Measurements from ENCODE around the gene NACC2. TPM values are rescaled to one million over a fixed set of nuclear protein-coding genes. Genes with fewer than 3 reads are reported as not detected.
A peak's percentile ranks its signal among the peaks of the same experiment; 100 is the strongest.

The NACC2 gene
- total and polyA plus RNA-seq, 9 of the 15 experiments (the other 6 are each of a cell fraction or from before 2014, with no cell fraction given), result 0.70 to 25.1 (median 5.6) TPM

DNA sequence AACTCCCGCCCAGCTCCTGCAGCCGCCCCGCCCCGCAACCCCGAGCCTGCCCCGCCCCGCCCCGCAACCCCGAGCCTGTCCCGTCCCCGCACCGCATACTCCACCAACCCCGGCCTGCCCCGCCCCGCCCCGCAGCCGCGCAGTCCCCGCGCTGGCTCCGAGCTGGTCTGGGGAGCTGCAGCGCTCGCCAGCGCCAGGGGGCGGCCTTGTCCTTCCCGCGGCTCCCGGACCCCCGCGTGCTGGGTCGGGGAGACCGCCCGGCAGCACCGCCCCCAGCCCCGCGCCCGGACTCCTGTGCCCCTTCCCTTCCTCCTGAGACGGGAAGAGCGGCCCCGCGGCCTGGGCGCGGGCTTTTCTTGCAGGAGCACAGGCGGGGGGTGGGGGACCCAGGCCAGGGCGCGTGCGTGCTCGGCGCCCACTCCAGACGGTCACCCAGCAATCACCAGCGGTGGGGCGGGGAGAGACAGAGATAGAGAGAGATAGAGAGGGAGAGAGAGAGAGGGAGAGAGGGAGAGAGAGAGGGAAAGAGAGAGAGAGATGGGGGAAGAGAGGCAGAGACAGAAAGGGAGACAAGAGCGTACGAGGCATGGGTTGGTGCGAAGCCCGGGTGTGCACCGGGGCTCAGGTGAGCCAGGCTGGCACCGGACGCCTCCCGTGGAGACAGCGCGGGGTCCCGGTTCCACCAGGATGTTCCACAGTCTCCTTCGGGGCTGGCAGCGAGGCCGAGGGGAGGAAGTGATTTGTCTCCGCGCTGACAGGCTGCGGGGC, 38.3 kb upstream of the NACC2 start:
- H3K36me3 ChIP-seq (ENCODE audit: control insufficient read depth, insufficient read depth, low read length), result no peaks in the 10 kb centered on the region
- H3K4me3 ChIP-seq, result peak overlapping the region; percentile 46
- in situ Hi-C loops (cut with MboI) (no loop called here), intact Hi-C loops (cut with micrococcal nuclease) (no loop called here)
- H3K4me2 ChIP-seq (ENCODE audit: insufficient read depth, low read length), result peak overlapping the region; percentile 77
- H3K4me1 ChIP-seq (replicated peaks in 1 of 2; ENCODE audit: control insufficient read depth in 2 of 2, insufficient read depth in 2 of 2, low read length in 2 of 2), result peaks cover 8 to 58% of the 10 kb centered on the region in 2 experiments
- no peaks in the 10 kb centered on the region for H3K9me3 ChIP-seq (replicated peaks; ENCODE audit: control insufficient read depth, insufficient read depth, low read depth, low read length)
- CTCF ChIA-PET (ENCODE audit: low intra/inter-chr PET ratio), result interaction anchor here (0.7 to 0.9 kb wide), 3 partner anchors 135 to 151 kb away, joined by 3 to 4 read pairs (median 4); no protein-coding TSS in a partner anchor
- no peaks in the 10 kb centered on the region for H3K79me2 ChIP-seq (ENCODE audit: control insufficient read depth, insufficient read depth, low read length)
- peak overlapping the region in 1 of 2 experiments; percentile 85; a peak in 3 of 4 replicates for H3K9ac ChIP-seq (ENCODE audit: insufficient read depth in 1 of 2, low read depth in 2 of 2, low read length in 2 of 2)
- no TSS peak for BruUV-seq (replicated peaks)
- 6% methylated on average over 19 of the region's 69 CpGs for WGBS (ENCODE audit: insufficient coverage, low coverage, missing lambda C conversion rate)
- H3K27ac ChIP-seq (ENCODE audit: extremely low read depth, low read depth, low read length), result no peak overlapping the region
- peaks cover 41 to 79% of the 10 kb centered on the region in 2 experiments for H3K27me3 ChIP-seq (ENCODE audit: control insufficient read depth in 2 of 2, insufficient read depth in 2 of 2, low read length in 2 of 2)
- POLR2A ChIA-PET, result interaction anchor here (0.6 to 0.7 kb wide), 3 partner anchors 18 to 745 kb away, joined by 3 read pairs; no protein-coding TSS in a partner anchor
- ATAC-seq (peak; percentile 96), FAIRE-seq (no peak), DNase-seq (ENCODE audit: extremely low read depth in 1 of 4, low spot score in 3 of 4) (peak; percentile 74 to 95 (median 90))
- peaks cover 13% of the 10 kb centered on the region; the same call in 1 of the 2 replicates for H4K20me1 ChIP-seq (replicated peaks; ENCODE audit: control insufficient read depth, insufficient read depth, low read length)
- peak overlapping the region; percentile 81 for H2AFZ ChIP-seq (ENCODE audit: low read depth, low read length)
- no peaks in the 10 kb centered on the region for H3K9me1 ChIP-seq (ENCODE audit: control insufficient read depth, insufficient read depth, low read length)
- no peak for TF ChIP-seq TAL1 (IDR thresholded peaks at IDR 0.05)
- TF ChIP-seq, protein P1, sequence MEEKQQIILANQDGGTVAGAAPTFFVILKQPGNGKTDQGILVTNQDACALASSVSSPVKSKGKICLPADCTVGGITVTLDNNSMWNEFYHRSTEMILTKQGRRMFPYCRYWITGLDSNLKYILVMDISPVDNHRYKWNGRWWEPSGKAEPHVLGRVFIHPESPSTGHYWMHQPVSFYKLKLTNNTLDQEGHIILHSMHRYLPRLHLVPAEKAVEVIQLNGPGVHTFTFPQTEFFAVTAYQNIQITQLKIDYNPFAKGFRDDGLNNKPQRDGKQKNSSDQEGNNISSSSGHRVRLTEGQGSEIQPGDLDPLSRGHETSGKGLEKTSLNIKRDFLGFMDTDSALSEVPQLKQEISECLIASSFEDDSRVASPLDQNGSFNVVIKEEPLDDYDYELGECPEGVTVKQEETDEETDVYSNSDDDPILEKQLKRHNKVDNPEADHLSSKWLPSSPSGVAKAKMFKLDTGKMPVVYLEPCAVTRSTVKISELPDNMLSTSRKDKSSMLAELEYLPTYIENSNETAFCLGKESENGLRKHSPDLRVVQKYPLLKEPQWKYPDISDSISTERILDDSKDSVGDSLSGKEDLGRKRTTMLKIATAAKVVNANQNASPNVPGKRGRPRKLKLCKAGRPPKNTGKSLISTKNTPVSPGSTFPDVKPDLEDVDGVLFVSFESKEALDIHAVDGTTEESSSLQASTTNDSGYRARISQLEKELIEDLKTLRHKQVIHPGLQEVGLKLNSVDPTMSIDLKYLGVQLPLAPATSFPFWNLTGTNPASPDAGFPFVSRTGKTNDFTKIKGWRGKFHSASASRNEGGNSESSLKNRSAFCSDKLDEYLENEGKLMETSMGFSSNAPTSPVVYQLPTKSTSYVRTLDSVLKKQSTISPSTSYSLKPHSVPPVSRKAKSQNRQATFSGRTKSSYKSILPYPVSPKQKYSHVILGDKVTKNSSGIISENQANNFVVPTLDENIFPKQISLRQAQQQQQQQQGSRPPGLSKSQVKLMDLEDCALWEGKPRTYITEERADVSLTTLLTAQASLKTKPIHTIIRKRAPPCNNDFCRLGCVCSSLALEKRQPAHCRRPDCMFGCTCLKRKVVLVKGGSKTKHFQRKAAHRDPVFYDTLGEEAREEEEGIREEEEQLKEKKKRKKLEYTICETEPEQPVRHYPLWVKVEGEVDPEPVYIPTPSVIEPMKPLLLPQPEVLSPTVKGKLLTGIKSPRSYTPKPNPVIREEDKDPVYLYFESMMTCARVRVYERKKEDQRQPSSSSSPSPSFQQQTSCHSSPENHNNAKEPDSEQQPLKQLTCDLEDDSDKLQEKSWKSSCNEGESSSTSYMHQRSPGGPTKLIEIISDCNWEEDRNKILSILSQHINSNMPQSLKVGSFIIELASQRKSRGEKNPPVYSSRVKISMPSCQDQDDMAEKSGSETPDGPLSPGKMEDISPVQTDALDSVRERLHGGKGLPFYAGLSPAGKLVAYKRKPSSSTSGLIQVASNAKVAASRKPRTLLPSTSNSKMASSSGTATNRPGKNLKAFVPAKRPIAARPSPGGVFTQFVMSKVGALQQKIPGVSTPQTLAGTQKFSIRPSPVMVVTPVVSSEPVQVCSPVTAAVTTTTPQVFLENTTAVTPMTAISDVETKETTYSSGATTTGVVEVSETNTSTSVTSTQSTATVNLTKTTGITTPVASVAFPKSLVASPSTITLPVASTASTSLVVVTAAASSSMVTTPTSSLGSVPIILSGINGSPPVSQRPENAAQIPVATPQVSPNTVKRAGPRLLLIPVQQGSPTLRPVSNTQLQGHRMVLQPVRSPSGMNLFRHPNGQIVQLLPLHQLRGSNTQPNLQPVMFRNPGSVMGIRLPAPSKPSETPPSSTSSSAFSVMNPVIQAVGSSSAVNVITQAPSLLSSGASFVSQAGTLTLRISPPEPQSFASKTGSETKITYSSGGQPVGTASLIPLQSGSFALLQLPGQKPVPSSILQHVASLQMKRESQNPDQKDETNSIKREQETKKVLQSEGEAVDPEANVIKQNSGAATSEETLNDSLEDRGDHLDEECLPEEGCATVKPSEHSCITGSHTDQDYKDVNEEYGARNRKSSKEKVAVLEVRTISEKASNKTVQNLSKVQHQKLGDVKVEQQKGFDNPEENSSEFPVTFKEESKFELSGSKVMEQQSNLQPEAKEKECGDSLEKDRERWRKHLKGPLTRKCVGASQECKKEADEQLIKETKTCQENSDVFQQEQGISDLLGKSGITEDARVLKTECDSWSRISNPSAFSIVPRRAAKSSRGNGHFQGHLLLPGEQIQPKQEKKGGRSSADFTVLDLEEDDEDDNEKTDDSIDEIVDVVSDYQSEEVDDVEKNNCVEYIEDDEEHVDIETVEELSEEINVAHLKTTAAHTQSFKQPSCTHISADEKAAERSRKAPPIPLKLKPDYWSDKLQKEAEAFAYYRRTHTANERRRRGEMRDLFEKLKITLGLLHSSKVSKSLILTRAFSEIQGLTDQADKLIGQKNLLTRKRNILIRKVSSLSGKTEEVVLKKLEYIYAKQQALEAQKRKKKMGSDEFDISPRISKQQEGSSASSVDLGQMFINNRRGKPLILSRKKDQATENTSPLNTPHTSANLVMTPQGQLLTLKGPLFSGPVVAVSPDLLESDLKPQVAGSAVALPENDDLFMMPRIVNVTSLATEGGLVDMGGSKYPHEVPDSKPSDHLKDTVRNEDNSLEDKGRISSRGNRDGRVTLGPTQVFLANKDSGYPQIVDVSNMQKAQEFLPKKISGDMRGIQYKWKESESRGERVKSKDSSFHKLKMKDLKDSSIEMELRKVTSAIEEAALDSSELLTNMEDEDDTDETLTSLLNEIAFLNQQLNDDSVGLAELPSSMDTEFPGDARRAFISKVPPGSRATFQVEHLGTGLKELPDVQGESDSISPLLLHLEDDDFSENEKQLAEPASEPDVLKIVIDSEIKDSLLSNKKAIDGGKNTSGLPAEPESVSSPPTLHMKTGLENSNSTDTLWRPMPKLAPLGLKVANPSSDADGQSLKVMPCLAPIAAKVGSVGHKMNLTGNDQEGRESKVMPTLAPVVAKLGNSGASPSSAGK (IDR thresholded peaks at IDR 0.05), result peak; percentile 77; the same call in 1 of the 2 replicates
- 0 out of 2 replicates have a peak, but pooled peaks have one; percentile 17 for TF ChIP-seq POLR2G (IDR thresholded peaks at IDR 0.05; ENCODE audit: low read depth, low read length)
- TF ChIP-seq, protein P2, sequence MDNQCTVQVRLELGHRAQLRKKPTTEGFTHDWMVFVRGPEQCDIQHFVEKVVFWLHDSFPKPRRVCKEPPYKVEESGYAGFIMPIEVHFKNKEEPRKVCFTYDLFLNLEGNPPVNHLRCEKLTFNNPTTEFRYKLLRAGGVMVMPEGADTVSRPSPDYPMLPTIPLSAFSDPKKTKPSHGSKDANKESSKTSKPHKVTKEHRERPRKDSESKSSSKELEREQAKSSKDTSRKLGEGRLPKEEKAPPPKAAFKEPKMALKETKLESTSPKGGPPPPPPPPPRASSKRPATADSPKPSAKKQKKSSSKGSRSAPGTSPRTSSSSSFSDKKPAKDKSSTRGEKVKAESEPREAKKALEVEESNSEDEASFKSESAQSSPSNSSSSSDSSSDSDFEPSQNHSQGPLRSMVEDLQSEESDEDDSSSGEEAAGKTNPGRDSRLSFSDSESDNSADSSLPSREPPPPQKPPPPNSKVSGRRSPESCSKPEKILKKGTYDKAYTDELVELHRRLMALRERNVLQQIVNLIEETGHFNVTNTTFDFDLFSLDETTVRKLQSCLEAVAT (IDR thresholded peaks at IDR 0.05), result 0 out of 4 replicates have a peak, but pooled peaks of 1 of the 2 experiments have one; percentile 28
- TF ChIP-seq DDX20 (tag; IDR thresholded peaks at IDR 0.05; ENCODE audit: low read depth), result no peak
- peak; percentile 27; the same call in 1 of the 2 replicates for TF ChIP-seq SMARCA4 (IDR thresholded peaks at IDR 0.05)

All from K562 (cell line).